Activated CD4-positive, CD25-positive, alpha-beta regulatory T cell treated with anti-CD3 and anti-CD28 coated beads, Interleukin-2, amount 50 U/mL, for 24 hours (primary cell): ENCODE measurements around the gene WDTC1.
A peak's percentile ranks its signal among the peaks of the same experiment; 100 is the strongest.
"Not testable (repeated sequence)": the region's sequence is repeated elsewhere in the genome, so short reads cannot be mapped to it uniquely, and the experiment has no call there.

ENCODE experiments used
- ATAC-seq, 2 donors: fragments of 150-1000 bp; cut with Tn5 transposase; one replicate each; pipeline ENCODE4 v1.10.0; 2021; ENCODE audit warnings: mild to moderate bottlenecking in 1 of 2, moderate library complexity in 1 of 2

The WDTC1 gene, protein sequence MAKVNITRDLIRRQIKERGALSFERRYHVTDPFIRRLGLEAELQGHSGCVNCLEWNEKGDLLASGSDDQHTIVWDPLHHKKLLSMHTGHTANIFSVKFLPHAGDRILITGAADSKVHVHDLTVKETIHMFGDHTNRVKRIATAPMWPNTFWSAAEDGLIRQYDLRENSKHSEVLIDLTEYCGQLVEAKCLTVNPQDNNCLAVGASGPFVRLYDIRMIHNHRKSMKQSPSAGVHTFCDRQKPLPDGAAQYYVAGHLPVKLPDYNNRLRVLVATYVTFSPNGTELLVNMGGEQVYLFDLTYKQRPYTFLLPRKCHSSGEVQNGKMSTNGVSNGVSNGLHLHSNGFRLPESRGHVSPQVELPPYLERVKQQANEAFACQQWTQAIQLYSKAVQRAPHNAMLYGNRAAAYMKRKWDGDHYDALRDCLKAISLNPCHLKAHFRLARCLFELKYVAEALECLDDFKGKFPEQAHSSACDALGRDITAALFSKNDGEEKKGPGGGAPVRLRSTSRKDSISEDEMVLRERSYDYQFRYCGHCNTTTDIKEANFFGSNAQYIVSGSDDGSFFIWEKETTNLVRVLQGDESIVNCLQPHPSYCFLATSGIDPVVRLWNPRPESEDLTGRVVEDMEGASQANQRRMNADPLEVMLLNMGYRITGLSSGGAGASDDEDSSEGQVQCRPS

GRCh38 chr1:27234049-27234882 lies at the start of gene WDTC1:
Gene WDTC1 (plus strand): TSS chr1:27234632. CDS start chr1:27261055, 26,423 bp downstream.
- peak; percentile 96 to 98 for ATAC-seq

- ATAC-seq: not testable (repeated sequence)
These were observed 49.8 kb upstream of the WDTC1 start for GRCh38 chr1:27184665-27185064.

GRCh38 chr1:27192039-27192529 lies 42.3 kb upstream of the WDTC1 start:
- ATAC-seq: no peak

GRCh38 chr1:27193194-27193593 lies 41.2 kb upstream of the WDTC1 start:
- no peak for ATAC-seq

DNA sequence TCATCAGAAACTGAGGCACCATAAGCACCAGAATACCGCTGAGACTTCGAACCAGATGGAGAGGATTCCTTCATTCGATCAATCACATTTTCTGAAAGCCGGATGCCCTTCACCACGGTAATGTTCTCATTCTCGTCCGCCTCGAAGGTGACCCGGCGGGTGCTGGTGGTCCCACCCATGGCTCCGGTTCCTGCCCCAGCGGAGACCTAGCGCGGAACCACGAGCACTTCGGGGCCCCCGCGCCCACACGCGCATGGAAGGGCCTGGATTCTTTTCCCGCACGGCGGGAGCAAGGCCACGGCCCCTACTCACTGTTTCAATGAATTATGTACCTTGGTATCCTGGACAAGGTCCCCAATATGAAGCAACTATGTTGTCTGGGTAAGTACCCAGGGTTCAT lies 33.1 kb upstream of the WDTC1 start:
- ATAC-seq: no peak

DNA sequence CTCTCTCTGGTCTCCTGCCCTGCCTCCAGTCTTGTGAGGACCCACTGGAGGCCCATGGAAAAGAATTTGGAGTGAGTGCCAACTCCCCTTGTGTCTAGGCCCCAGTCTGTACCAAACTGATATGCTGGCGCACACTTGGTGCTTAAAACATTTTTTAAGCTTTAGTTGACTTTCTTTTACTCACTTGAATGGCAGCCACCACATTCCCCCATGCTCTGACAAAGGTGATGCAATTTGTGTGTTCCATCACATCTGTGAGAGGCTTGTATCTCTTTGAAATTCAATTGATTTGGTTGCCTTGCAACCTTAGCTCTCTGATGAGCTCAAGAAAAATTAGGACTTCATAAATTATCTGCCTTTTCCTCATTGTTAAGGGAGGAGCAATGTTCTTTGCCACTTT lies 30.5 kb upstream of the WDTC1 start:
- no peak for ATAC-seq

DNA sequence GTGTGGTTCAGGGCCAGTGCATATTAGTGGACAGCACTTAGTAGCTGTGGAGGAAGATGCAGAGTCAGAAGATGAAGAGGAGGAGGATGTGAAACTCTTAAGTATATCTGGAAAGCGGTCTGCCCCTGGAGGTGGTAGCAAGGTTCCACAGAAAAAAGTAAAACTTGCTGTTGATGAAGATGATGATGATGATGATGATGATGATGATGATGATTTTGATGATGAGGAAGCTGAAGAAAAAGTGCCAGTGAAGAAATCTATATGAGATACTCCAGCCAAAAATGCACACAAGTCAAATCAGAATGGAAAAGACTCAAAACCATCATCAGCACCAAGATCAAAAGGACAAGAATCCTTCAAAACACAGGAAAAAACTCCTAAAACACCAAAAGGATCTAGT lies 27.2 kb upstream of the WDTC1 start:
- ATAC-seq: not testable (repeated sequence)

GRCh38 chr1:27208143-27208850 lies 26.1 kb upstream of the WDTC1 start:
- not testable (repeated sequence) for ATAC-seq

DNA sequence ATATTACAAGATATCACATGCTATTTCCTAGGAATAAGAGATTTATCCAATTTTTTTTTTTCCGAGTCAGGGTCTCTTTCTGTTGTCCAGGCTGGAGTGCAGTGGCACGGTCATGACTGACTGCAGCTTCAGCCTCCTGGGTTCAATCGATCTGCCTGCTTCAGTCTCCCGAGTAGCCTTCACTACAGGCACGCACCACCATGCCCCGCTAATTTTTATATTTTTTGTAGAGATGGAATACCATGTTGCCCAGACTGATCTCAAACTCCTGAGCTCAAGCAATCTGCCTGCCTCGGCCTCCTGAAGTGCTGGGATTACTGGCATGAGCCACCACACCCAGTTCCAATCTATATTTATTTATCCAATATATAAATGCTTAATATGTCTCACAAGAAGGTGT lies 18.0 kb upstream of the WDTC1 start:
- ATAC-seq: no peak

GRCh38 chr1:27217401-27217800 lies 17.0 kb upstream of the WDTC1 start:
- no peak for ATAC-seq

DNA sequence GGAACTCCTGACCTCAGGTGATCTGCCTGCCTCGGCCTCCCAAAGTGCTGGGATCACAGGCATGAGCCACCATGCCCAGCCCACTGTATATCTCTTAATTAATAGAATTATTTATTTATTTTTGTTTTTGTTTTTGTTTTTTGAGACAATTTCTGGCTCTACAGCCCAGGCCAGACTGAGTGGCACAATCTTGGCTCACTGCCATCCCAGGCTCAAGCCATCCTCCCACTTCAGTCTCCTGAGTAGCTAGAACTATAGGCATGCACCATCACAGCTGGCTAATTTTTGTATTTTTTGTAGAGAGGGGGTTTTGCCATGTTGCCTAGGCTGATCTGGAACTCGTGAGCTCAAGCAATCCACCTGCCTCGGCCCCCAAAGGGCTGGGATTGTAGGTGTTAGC lies 15.7 kb upstream of the WDTC1 start:
- ATAC-seq: no peak

DNA sequence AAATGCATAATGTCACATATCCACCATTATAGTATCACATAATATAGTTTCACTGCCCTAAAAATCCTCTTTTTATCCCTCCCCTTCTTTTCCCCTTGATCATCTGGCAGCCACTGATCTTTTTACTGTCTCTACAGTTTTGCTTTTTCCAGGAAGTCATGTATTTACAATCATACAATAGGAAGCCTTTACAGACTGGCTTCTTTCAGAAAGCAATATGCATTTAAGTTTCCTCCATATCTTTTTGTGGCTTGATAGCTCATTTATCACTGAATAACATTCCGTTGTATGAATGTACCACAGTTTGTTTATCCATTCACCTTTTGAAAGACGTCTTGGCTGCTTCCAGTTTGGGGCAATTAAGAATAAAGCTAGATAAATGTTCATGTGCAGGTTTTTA lies 14.3 kb upstream of the WDTC1 start:
- no peak for ATAC-seq

DNA sequence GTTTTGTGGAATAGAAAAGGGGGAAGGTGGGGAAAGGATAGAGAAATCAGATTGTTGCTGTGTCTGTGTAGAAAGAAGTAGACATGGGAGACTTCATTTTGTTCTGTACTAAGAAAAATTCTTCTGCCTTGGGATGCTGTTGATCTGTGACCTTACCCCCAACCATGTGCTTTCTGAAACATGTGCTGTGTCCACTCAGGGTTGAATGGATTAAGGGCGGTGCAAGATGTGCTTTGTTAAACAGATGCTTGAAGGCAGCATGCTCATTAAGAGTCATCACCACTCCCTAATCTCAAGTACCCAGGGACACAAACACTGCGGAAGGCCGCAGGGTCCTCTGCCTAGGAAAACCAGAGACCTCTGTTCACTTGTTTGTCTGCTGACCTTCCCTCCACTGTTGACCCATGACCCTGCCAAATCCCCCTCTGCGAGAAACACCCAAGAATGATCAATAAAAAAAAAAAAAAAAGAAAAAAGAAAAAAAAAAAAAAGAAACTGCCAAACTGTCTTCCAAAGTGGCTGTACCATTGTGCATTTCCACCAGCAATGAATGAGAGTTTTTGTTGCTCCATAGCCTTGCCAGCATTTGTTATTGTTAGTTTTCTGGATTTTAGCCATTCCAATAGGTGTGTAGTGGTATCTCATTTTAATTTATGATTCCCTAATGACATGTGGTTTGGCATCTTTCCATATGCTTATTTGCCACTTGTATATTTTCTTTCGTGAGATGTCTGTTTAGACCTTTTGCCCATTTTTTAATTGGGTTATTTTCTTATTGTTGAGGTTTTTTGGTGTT lies 13.5 kb upstream of the WDTC1 start:
- ATAC-seq: not testable (repeated sequence)

GRCh38 chr1:27225621-27226020 lies 8.8 kb upstream of the WDTC1 start:
- ATAC-seq: no peak

DNA sequence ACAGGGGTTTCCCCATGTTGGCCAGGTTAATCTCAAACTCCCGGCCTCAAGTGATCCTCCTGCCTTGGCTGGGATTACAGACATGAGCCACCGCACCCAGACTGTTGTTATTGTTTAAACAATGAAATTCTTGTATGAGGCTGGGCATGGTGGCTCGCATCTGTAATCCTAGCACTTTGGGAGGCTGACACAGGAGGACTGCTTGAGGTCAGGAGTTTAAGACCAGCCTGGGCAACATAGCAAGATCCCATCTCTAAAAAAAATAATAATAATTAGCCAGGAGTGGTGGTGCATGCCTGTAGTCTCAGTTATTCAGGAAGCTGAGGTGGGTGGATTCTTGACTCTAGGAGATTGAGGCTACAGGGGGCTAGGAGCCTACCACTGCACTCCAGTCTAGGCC lies 6.7 kb upstream of the WDTC1 start:
- no peak for ATAC-seq

- ATAC-seq: no peak
These were observed 774 bp upstream of the WDTC1 start for GRCh38 chr1:27233667-27234048.

GRCh38 chr1:27235827-27236226 lies 1.4 kb downstream of the WDTC1 start:
- ATAC-seq: no peak

- no peak for ATAC-seq
These were observed 2.7 kb downstream of the WDTC1 start for GRCh38 chr1:27237112-27237511.

- no peak for ATAC-seq
These were observed 3.6 kb downstream of the WDTC1 start for GRCh38 chr1:27238032-27238431.

DNA sequence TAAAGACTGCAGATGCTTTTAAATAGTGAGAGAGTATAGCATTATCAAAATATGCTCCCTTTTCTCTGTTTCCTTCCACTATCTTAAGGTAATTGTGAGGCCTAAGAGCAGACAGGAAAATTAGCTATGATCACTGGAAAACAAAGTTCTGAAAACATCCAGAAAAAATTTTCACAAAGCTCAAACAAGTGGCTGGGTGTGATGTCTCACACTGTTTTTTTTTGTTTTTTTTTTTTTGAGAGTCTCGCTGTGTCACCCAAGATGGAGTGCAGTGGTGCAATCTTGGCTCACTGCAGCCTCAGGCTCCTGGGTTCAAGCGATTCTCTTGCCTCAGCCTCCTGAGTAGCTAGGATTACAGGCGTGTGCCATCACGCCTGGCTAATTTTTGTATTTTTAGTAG lies 7.2 kb downstream of the WDTC1 start:
- ATAC-seq: no peak

- not testable (repeated sequence) for ATAC-seq
These were observed 9.2 kb downstream of the WDTC1 start for GRCh38 chr1:27243665-27244064.

- no peak for ATAC-seq
These were observed 11.8 kb downstream of the WDTC1 start for GRCh38 chr1:27246194-27246593.
